Measurements from ENCODE around the gene KCNC4.

KCNC4 gene

GRCh38 chr1:110205156-110205555 is 5.0 kb upstream of the KCNC4 start:
- no peak overlapping the region for H3K4me3 ChIP-seq (ENCODE audit: low read length)
- peaks cover 2% of the 10 kb centered on the region for H3K27me3 ChIP-seq (replicated peaks; ENCODE audit: control insufficient read depth, insufficient read depth, low read length)
- no peak for DNase-seq (ENCODE audit: low read depth)
- peaks cover 8% of the 10 kb centered on the region for H3K4me1 ChIP-seq (ENCODE audit: control insufficient read depth, insufficient read depth, low read length)
- H3K9ac ChIP-seq (ENCODE audit: low read length): no peak overlapping the region
- H3K9me3 ChIP-seq (ENCODE audit: control insufficient read depth, low read length): no peaks in the 10 kb centered on the region
- no peaks in the 10 kb centered on the region for H3K36me3 ChIP-seq (ENCODE audit: control insufficient read depth, insufficient read depth, low read length, severe bottlenecking)

GRCh38 chr1:110205591-110206155 is 4.4 kb upstream of the KCNC4 start:
- Histone ChIP-seq H3K36me3 (ENCODE audit: control insufficient read depth, insufficient read depth, low read length, severe bottlenecking) (no peaks in the 10 kb centered on the region), H3K4me1 (ENCODE audit: control insufficient read depth, insufficient read depth, low read length) (peaks cover 8% of the 10 kb centered on the region), H3K27me3 (replicated peaks; ENCODE audit: control insufficient read depth, insufficient read depth, low read length) (peaks cover 2% of the 10 kb centered on the region), H3K4me3 (ENCODE audit: low read length) (no peak overlapping the region), H3K9me3 (ENCODE audit: control insufficient read depth, low read length) (no peaks in the 10 kb centered on the region), H3K9ac (ENCODE audit: low read length) (no peak overlapping the region)
- no peak for DNase-seq (ENCODE audit: low read depth)

- Histone ChIP-seq H3K4me1 (ENCODE audit: control insufficient read depth, insufficient read depth, low read length) (peaks cover 10% of the 10 kb centered on the region), H3K36me3 (ENCODE audit: control insufficient read depth, insufficient read depth, low read length, severe bottlenecking) (no peaks in the 10 kb centered on the region), H3K9me3 (ENCODE audit: control insufficient read depth, low read length) (no peaks in the 10 kb centered on the region), H3K27me3 (replicated peaks; ENCODE audit: control insufficient read depth, insufficient read depth, low read length) (peaks cover 2% of the 10 kb centered on the region), H3K4me3 (ENCODE audit: low read length) (no peak overlapping the region), H3K9ac (ENCODE audit: low read length) (no peak overlapping the region)
- DNase-seq (ENCODE audit: low read depth): no peak
Measured at GRCh38 chr1:110206261-110206920, 3.7 kb upstream of the KCNC4 start.

GRCh38 chr1:110207831-110208230 is 2.3 kb upstream of the KCNC4 start:
- no peaks in the 10 kb centered on the region for H3K9me3 ChIP-seq (ENCODE audit: control insufficient read depth, low read length)
- H3K4me1 ChIP-seq (ENCODE audit: control insufficient read depth, insufficient read depth, low read length): peaks cover 18% of the 10 kb centered on the region
- no peaks in the 10 kb centered on the region for H3K36me3 ChIP-seq (ENCODE audit: control insufficient read depth, insufficient read depth, low read length, severe bottlenecking)
- no peak overlapping the region for H3K4me3 ChIP-seq (ENCODE audit: low read length)
- H3K27me3 ChIP-seq (replicated peaks; ENCODE audit: control insufficient read depth, insufficient read depth, low read length): peaks cover 2% of the 10 kb centered on the region
- peak; percentile 84 for DNase-seq (ENCODE audit: low read depth)
- no peak overlapping the region for H3K9ac ChIP-seq (ENCODE audit: low read length)

- Histone ChIP-seq H3K9me3 (ENCODE audit: control insufficient read depth, low read length) (no peaks in the 10 kb centered on the region), H3K27me3 (replicated peaks; ENCODE audit: control insufficient read depth, insufficient read depth, low read length) (peaks cover 2% of the 10 kb centered on the region), H3K4me3 (ENCODE audit: low read length) (peak overlapping the region; percentile 75), H3K36me3 (ENCODE audit: control insufficient read depth, insufficient read depth, low read length, severe bottlenecking) (no peaks in the 10 kb centered on the region), H3K9ac (ENCODE audit: low read length) (peak overlapping the region; percentile 82), H3K4me1 (ENCODE audit: control insufficient read depth, insufficient read depth, low read length) (peaks cover 25% of the 10 kb centered on the region)
- no peak for DNase-seq (ENCODE audit: low read depth)
Measured at GRCh38 chr1:110208916-110209645, 1.0 kb upstream of the KCNC4 start.

- H3K36me3 ChIP-seq (ENCODE audit: control insufficient read depth, insufficient read depth, low read length, severe bottlenecking): no peaks in the 10 kb centered on the region
- H3K9ac ChIP-seq (ENCODE audit: low read length): peak overlapping the region; percentile 71
- no peaks in the 10 kb centered on the region for H3K9me3 ChIP-seq (ENCODE audit: control insufficient read depth, low read length)
- peak overlapping the region; percentile 79 for H3K4me3 ChIP-seq (ENCODE audit: low read length)
- DNase-seq (ENCODE audit: low read depth): peak; percentile 65
- H3K4me1 ChIP-seq (ENCODE audit: control insufficient read depth, insufficient read depth, low read length): peaks cover 33% of the 10 kb centered on the region
- H3K27me3 ChIP-seq (replicated peaks; ENCODE audit: control insufficient read depth, insufficient read depth, low read length): peaks cover 2% of the 10 kb centered on the region
Measured at GRCh38 chr1:110210604-110211495, 736 bp downstream of the KCNC4 start.

- H3K9ac ChIP-seq (ENCODE audit: low read length): peak overlapping the region; percentile 71
- DNase-seq (ENCODE audit: low read depth): no peak
- H3K4me1 ChIP-seq (ENCODE audit: control insufficient read depth, insufficient read depth, low read length): peaks cover 33% of the 10 kb centered on the region
- H3K4me3 ChIP-seq (ENCODE audit: low read length): peak overlapping the region; percentile 79
- H3K9me3 ChIP-seq (ENCODE audit: control insufficient read depth, low read length): no peaks in the 10 kb centered on the region
- H3K36me3 ChIP-seq (ENCODE audit: control insufficient read depth, insufficient read depth, low read length, severe bottlenecking): no peaks in the 10 kb centered on the region
- H3K27me3 ChIP-seq (replicated peaks; ENCODE audit: control insufficient read depth, insufficient read depth, low read length): peaks cover 2% of the 10 kb centered on the region
Measured at GRCh38 chr1:110211496-110212168, 1.5 kb downstream of the KCNC4 start.

GRCh38 chr1:110212169-110213142 is 2.3 kb downstream of the KCNC4 start:
- Histone ChIP-seq H3K27me3 (replicated peaks; ENCODE audit: control insufficient read depth, insufficient read depth, low read length) (no peaks in the 10 kb centered on the region), H3K4me3 (ENCODE audit: low read length) (peak overlapping the region; percentile 47), H3K9me3 (ENCODE audit: control insufficient read depth, low read length) (no peaks in the 10 kb centered on the region), H3K9ac (ENCODE audit: low read length) (no peak overlapping the region), H3K36me3 (ENCODE audit: control insufficient read depth, insufficient read depth, low read length, severe bottlenecking) (no peaks in the 10 kb centered on the region), H3K4me1 (ENCODE audit: control insufficient read depth, insufficient read depth, low read length) (peaks cover 33% of the 10 kb centered on the region)
- DNase-seq (ENCODE audit: low read depth): no peak

GRCh38 chr1:110213143-110213540 is 3.0 kb downstream of the KCNC4 start:
- Histone ChIP-seq H3K27me3 (replicated peaks; ENCODE audit: control insufficient read depth, insufficient read depth, low read length) (no peaks in the 10 kb centered on the region), H3K9ac (ENCODE audit: low read length) (no peak overlapping the region), H3K9me3 (ENCODE audit: control insufficient read depth, low read length) (no peaks in the 10 kb centered on the region), H3K4me1 (ENCODE audit: control insufficient read depth, insufficient read depth, low read length) (peaks cover 33% of the 10 kb centered on the region), H3K36me3 (ENCODE audit: control insufficient read depth, insufficient read depth, low read length, severe bottlenecking) (no peaks in the 10 kb centered on the region), H3K4me3 (ENCODE audit: low read length) (no peak overlapping the region)
- DNase-seq (ENCODE audit: low read depth): no peak

All from adipocyte (in vitro differentiated cells).